NK-92 (cell line): Measurements from ENCODE around the gene RPIA.
"Not testable (repeated sequence)": the region's sequence is repeated elsewhere in the genome, so short reads cannot be mapped to it uniquely, and the experiment has no call there.

ENCODE experiments used
- DNase-seq: peaks from one replicate; lab custom pipeline; 2025; ENCODE audit not compliant: unreplicated experiment; lab: John Stamatoyannopoulos, UW

Gene RPIA

DNA sequence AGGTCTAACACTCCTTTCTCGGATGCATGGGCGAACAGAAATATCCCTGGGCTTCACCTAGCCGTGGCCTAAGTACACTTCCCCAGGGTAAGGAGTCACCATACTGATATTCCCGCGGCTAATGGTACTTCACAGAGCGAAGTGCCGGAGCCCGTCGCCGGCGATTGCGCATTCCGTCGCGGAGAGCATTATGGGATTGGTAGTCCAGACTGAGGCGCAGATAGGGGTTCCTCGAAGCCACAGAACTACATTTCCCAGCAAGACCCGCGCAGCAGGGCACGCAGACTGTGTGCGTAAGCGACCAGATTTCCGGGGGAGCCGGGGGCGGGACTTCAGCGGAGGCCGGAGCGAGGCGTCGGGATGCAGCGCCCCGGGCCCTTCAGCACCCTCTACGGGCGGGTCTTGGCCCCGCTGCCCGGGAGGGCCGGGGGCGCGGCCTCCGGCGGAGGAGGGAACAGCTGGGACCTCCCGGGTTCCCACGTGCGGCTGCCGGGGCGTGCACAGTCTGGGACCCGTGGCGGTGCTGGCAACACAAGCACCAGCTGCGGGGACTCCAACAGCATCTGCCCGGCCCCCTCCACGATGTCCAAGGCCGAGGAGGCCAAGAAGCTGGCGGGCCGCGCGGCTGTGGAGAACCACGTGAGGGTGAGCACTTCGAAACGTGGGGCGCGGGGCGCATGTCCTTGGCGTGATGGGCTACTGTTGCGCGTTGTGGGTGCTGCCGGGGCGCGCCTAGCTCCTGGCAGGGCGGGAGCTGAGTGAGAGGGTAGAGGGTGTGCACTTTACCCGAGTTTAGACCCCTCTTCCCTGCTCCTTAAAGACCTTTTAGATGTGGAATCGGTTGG lies at the start of gene RPIA:
RPIA (plus strand) TSS at position 335 of the 845 bp plus-strand sequence; CDS start at position 361, 26 bp downstream.
- DNase-seq, result peak; percentile 86

DNA sequence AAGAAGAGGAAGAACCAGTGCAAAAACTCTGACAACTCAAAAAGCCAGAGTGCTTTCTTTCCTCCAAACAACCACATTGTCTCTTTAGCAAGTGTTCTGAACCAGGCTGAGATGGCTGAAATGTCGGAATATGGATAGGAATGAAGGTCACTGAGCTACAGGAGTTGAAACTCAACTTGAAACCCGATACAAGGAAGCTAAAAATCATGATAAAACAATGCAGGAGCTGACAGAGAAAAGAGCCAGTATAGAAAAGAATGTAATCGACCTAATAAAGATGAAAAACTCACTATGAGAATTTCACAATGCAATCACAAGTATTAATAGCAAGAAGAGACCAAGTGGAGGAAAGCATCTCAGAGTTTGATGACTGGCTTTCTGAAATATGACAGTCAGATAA lies 49.2 kb upstream of the RPIA start:
- DNase-seq, result no peak

DNA sequence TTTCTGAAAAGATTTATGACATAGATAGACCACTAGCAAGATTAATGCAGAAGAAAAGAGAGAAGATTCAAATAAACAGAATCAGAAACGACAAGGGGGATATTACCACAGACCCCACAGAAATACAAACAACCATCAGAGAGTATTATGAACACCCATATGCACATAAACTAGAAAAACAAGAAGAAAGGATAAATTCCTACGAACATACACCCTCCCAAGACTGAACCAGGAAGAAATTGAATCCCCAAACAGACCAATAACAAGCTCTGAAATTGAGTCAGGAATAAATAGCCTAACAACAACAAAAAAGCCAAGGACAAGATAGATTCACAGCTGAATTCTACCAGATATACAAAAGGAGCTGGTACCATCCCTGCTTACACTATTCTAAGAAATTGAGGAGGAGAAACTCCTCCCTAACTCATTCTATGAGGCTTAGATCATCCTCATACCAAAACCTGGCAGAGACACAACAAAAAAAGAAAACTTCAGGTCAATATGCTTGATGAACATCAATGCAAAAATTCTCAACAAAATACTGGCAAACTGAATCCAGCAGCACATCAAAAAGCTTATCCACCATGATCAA lies 46.1 kb upstream of the RPIA start:
- not testable (repeated sequence) for DNase-seq

DNA sequence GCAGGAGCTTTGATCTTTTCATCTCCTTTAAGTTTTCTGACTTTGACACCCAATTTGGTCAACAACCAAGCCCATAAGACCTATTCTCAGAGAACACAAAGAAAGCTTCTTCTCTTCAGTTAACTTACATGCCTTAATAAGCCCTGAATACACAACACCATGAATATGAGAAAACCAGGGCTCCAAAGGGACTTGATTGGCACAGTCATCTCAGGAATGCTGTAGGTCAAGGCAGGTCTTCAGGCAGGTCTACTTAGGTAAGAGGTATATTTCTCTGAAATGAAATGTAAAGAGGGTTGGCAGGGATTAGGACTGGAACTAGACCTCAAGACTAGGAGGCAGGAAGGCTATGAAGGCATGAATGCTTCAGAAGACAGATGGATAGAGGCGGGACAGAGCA lies 39.8 kb upstream of the RPIA start:
- DNase-seq, result no peak

DNA sequence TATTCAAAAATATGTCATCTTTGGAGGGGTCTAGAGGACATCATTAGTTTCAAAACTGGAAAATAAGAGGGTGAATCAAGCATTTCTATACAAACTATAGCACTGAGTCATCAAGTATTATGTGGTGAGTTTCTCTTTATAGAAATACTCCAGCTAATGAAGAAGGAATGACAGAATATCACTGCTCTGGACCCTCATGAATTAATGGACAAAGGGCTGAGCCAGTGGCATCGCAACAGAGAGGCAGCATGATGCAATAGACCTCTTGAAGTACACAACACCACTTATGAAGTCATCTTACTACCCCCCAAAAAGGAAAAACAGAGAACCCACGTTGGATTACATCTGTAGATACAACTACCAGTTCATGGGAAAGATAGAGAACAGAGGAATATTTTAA lies 36.8 kb upstream of the RPIA start:
- DNase-seq, result no peak

DNA sequence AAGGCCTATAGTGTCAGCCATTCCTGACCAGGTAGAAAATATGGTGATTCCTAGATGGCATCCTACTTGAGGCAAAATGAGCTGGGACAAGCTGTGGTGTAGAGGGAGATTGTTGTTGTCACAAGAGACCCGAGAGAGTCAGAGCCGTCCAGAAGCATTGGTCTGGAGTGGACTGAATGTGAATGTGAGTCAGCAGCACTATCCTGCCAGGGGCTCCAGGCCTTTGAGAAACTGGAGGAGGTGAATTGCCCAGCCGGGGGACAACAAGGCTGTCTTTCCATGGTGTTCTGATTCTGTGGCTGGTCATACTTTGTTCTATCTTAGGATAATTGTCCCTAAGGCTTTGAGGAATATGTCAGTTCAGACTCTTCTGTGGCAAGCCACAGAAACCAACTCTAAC lies 34.8 kb upstream of the RPIA start:
- DNase-seq, result no peak

DNA sequence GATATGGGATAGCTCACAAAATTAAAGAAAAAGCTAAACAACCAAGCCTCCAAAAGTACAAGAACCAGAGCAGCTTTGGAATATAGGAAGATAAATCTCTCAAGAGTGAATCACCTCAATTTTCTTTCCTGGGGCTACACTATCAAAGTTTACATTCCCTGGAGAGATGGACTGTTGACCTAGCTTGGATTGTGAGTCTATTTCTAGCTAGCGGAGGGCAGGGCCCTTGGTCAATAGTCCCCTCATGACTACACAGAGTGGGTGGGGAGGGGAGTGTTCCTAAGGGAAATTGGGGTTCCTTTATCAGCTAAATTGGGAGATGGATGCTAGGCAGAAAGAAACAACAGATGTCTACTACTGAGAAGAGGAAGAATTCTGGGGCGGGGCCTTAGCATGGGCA lies 34.3 kb upstream of the RPIA start:
- DNase-seq, result no peak

DNA sequence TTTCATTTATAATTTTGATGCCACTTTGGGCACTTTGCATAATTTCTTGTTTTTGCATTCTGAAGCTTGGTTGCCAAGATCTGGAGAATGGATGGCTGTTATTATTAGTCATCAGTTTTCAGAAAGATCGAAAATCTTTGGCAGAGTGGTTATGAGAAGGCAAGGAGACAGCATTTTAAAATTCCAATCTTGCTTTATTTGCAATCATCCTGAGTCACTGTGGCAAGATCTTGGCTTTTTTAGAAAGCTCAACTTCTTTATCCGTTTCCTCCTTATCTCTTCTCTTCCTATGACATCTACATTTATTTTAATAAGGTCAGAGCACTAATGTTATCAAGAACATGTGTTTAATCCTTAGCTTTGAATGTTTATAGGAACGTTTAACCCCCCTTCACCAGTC lies 33.1 kb upstream of the RPIA start:
- DNase-seq, result no peak

DNA sequence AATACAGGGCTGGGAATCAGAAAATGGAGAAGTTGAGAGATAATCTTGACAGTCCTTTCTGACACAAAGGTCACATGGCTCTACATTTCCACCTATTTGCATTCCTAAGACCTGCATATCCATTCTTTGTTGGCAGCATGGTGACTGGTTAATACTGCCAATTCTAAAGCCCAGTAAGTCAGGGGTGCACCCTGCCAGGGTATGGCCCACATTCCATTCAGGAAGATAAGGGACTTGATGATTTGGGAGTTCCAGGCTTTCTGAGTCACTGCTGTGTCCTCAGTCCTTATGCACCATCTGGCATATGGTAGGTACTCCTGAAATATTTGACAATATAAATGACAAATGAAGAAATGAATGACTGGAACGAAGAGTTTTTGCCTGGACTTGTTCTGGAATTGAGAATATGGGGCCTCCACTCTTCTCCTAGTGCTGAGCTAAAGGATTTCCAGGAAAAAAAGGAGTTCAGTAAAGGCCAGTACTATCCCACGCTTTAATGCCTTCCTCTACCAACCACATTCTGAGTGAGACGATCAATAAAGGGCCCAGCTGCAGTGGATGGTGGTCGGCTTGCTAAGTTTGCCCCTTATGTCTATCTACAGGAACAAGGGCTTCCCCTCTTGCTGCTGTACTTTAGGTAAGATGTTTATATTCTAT lies 32.5 kb upstream of the RPIA start:
- DNase-seq, result no peak

DNA sequence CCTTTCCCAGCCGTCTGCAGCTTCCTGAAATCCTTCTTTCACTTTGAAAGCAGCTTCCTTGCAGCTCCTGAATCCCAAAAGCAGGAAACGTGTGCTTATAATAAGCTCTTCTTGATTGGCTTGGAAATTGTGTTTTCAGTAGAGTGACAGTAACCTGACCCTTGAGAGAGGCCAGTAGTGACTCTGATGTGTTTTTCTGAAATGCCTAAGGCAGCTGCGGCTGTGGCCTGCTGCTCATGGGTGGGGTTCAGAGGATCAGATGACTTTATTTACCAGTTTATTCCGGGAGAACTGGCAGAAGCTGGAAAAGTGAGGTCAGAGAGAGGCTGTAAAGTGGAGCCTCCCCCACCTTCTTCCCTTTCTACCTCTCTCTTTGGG lies 31.9 kb upstream of the RPIA start:
- no peak for DNase-seq

DNA sequence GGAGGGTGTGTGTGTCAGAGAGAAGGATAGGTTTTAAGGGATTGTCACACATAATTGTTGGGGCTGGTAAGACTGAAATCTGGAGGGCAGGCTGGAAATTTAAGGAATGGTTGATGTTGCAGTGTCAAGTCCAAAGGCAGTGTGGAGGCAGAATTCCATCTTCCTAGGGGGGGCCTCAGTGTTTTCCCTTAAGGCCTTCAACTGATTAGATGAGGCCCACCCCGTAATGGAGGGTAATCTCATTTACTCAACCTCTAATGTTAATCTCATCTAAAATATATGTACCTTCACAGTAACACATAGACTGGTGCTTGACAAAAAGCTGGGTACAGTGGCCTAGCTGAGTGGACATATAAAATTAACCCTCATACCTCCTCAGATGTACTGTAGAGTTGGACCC lies 30.9 kb upstream of the RPIA start:
- DNase-seq, result no peak

DNA sequence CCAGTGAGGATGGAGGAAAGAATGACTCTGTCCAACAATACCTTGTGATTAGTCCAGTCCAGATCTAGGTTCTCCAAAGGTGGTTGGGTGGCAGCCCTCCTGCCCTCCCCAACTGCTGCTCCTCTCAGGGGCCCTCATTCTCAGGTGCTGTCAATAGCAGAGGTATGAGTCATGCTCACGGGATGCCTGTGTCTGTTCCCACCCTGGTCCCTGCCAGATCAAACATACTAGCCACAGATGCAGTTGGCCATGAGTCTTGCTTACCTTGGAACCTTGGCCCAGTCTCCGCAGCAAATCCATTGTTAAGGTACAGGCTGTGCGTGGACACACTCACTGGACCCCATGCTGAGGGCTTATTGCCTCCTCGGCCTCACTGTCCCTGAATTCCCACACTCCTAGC lies 24.9 kb upstream of the RPIA start:
- no peak for DNase-seq

DNA sequence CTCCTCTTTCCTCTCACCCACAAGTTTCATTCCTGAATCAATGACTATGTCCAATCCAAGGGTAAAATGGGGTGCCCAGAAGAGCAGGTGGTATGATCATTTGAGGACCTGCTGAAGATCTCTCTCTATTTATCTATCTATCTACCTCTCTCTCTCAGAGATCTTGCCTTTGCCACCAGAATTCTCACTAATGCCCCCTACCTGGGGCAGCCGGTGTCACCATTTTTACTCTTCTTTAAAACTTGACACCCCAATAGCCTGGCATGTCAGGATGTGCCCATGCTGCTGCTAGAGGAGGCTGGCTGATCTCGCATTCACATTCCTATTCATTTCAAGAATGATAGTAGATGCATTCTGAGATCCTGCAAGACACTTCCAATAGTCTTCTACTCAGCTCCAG lies 24.3 kb upstream of the RPIA start:
- no peak for DNase-seq

DNA sequence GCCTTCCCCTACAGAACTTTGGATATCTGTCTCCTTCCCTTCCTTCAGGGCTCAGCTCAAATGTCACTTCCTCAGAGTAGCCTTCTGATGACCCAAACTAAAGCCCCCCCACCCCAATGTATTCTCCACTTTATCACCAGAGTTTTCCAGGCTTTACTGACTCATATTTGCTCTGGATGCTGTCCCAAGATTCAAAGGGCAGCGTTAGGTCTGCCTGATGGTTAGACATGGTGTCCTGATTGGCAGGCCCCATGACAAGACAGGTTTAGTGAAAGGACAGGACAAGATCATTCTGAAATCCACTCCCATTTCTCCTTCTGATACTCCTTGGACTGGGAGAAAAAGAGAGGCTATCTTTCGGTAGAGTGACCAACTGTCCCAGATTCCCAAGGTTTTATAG lies 22.6 kb upstream of the RPIA start:
- DNase-seq, result no peak

DNA sequence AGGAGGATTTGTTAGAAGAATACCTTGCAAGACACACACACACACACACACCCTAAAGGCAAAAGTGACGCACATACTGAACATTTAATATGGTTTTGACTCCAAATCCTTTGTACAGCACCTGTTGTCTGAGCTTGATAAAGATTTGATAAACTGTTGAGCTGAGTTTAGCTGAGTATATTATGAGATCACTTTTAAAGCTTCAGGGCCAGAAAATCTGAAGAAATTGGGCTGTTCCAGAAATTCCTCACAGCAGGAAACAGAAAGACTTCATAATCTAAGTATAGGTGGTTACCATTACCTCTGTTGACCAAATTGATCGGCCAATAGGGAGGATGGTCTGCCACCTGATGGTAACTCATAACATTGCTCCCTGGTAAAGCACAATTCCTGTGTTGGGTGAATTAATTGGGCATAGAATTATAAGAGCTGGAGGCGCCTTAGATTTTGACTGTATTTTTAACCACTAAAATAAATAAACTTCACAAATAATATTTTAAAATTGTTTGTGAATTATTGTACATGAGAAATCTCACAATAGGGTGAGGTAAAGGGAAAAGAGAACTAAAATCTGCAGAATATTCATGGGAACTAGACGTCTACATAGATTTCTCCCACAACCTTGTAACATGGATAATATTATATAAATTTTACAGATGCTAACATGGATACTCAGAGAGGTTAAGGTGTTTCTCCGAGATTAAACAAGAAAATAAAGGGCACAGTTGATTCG lies 21.8 kb upstream of the RPIA start:
- DNase-seq, result no peak

DNA sequence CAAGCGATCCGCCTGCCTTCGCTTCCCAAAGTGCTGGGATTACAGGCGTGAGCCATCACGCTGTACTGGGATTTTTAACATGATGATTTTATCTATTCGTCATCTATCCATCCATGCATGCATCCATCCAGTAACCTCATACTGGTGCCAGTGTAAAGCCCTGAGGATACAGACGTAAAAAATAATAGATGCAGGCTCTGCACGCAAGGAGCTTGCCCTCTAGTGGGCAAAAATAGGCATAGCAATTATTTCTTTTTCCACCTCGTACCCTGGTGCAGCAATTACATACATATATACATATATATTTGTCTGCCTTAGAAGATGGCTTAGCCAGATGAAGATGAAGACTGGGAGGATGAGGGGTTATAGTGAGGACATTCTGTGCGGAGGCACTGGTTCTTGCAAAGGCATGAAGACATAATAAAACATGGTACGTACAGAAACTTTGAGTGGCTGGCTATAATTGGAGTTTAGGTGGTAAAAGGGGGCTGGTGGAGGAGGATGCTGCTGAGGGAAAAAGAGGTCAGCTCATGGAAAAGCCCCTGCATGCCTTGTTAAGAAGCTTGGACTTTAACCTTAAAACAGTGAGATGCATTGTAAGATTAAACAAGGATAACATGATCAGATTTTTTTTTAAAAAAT lies 19.6 kb upstream of the RPIA start:
- no peak for DNase-seq

DNA sequence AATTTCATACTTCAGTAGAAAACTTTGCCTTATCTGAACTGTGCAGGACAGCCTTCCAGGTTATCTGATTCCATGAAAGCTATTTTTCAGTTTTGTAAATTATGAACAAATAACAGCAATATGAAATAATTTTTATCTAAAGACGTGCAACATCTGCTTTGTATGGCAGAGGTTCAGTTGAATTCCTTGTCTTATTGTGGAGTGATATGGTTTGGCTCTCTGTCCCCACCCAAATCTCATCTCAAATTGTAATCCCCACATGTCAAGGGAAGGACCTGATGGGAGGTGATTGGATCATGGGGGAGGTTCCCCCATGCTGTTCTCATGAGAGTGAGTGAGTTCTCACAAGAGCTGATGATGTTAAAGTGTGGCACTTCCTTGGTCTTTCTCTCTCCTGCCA lies 18.1 kb upstream of the RPIA start:
- no peak for DNase-seq

DNA sequence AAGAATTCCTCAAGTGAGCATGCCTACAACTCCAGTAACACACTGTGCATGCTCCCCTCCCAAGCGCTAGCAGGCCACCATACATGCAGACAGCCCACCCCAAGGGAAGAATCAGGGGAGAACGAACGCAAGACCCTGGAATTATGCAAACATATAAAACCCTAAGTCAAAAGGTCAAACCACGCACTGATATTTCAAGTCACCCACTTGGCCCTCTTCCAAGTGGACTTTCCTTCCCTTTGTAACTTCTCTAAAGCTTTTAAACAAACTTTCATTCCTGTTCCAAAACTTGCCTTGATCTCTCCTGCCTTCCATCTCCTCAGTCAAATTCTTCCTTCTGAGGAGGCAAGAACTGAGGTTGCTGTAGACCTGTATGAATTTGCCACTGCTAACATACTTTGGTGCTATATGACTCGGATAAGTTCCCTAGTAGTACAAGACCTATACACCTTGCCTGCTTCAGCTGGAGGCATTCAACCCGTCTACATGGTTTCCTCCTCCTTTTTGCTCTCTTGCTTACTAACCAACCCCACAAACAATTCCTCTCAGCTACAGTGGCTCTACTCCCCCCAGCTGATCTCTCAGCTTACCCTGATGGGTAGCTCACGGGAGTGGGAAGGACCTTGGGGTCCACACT lies 11.1 kb upstream of the RPIA start:
- DNase-seq, result no peak

DNA sequence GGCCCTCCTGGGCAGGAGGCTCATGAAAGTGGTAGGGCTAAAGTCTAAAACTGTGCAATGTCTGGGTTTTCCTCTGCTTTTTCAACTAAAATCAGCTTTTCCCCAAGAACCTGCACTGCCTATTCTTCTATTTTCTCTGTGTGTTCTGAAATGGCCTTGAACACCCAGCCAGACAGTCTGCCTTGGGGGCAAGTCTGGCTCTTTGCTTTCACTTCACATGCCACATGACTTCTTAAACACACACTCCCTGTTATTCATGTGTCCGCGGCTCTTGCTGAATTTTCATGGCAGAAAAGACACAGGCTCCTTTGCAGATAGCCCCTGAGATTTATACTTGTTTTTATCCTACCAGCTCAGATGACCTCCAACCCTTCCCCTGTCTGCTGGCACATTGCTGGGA lies 10.6 kb upstream of the RPIA start:
- DNase-seq, result no peak

DNA sequence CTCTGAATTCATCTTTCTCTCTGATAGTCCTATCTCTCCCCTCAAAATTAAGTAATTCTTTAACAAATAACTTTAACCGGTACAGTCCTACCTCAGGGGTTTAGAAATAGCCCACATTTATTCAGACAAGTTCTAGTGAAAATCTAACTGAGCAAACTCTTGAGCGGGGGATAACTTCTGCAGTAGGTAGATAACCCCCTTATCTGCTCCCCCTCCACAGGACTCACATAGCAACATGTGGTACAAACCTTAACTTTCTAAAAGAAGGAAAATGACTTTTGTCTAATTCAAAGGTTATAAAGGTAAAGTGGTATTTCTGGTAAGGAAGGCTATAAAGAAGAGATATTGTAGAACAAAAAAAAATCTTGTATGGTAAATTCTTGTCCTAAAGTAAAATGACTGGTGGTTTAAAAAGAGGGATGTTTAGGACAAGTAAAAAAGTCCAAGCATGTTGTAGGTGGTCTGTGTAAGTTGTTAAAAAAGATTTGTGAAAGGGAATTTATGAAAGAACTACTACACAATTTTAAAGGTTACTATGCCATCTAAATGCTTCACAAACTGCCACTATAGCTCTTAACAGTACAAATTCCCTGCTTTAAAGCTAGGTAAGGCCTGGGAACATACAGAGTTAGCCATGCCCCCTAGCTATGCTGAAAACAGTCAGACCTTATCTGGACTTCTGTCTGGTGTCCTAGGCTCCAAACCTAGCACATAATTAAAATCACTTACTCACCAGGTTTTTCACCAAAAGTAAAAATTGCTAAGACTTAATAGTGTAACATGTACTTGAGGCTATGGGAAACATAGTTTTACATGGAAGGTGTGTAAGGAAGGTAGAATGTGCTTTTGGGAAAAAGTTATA lies 8.1 kb upstream of the RPIA start:
- DNase-seq, result no peak
